NCI-H774 (cell line): Measurements from ENCODE around the gene ENTREP3.

Experiments used
- DNase-seq: peaks from one replicate; lab custom pipeline; 2025; lab: John Stamatoyannopoulos, UW

ENTREP3 gene

GRCh38 chr1:155198547-155198906 is 56.8 kb downstream of the ENTREP3 start:
- DNase-seq: no peak

GRCh38 chr1:155197901-155198546 is 57.3 kb downstream of the ENTREP3 start:
- DNase-seq: no peak
